Keratinocyte (primary cell): Measurements from ENCODE around the gene PPM1A. TPM values are rescaled to one million over a fixed set of nuclear protein-coding genes. Genes with fewer than 3 reads are reported as not detected.

ENCODE experiments used
- DNase-seq: peaks from one replicate; pipeline ENCODE4 v3.0.0-alpha.2; 2011; ENCODE audit warnings: low read depth, missing footprints, low spot score
- FAIRE-seq: peaks from 2 replicates; lab custom pipeline; 2011; peaks lifted over from hg19 to GRCh38; lab: Jason Lieb, UNC
- H2AFZ ChIP-seq: 2 replicates; pipeline ENCODE4 v1.6.0; 2012; ENCODE audit warnings: low read length, control low read depth, inconsistent platforms; ENCODE audit not compliant: control insufficient read depth
- H3K27ac ChIP-seq: 2 replicates; pipeline ENCODE4 v1.5.1; 2011; ENCODE audit warnings: low read length; ENCODE audit not compliant: control insufficient read depth, insufficient read depth
- H3K27me3 ChIP-seq: 3 replicates; pipeline ENCODE4 v1.6.0; 2011; ENCODE audit warnings: low read length; ENCODE audit not compliant: control insufficient read depth, insufficient read depth; ENCODE audit errors: extremely low read depth
- H3K36me3 ChIP-seq, 2 experiments: 2 replicates in 1 of 2; 3 replicates in 1 of 2; pipeline ENCODE4 v1.5.1; 2011; ENCODE audit warnings: low read length in 2 of 2, mild to moderate bottlenecking in 1 of 2; ENCODE audit not compliant: control insufficient read depth in 2 of 2, insufficient read depth in 2 of 2; ENCODE audit errors: extremely low read depth in 1 of 2
- H3K4me1 ChIP-seq: 3 replicates; pipeline ENCODE4 v1.5.1; 2011; ENCODE audit warnings: low read length; ENCODE audit not compliant: control insufficient read depth, insufficient read depth; ENCODE audit errors: extremely low read depth
- H3K4me2 ChIP-seq: 3 replicates; pipeline ENCODE4 v1.6.0; 2011; ENCODE audit warnings: low read depth, low read length; ENCODE audit not compliant: control insufficient read depth, insufficient read depth; ENCODE audit errors: extremely low read depth
- H3K4me3 ChIP-seq, 3 experiments: fragments of 200-600 bp in 1 of 3; sonication (generic) in 1 of 3; 2 replicates in 2 of 3; 3 replicates in 1 of 3; pipeline ENCODE4 v1.5.1; 2011 to 2016; ENCODE audit warnings: low read length in 3 of 3, mild to moderate bottlenecking in 3 of 3, control low read depth in 2 of 3, inconsistent platforms in 1 of 3, low read depth in 1 of 3, mixed read lengths in 1 of 3, mixed run types in 1 of 3, moderate library complexity in 1 of 3; ENCODE audit not compliant: control insufficient read depth in 2 of 3, insufficient read depth in 2 of 3; ENCODE audit errors: extremely low read depth in 1 of 3
- H3K79me2 ChIP-seq: 2 replicates; pipeline ENCODE4 v1.6.0; 2012; ENCODE audit warnings: low read length; ENCODE audit not compliant: control insufficient read depth, insufficient read depth
- H3K9ac ChIP-seq: 3 replicates; pipeline ENCODE4 v1.6.0; 2011; ENCODE audit warnings: low read length; ENCODE audit not compliant: control insufficient read depth, insufficient read depth; ENCODE audit errors: extremely low read depth
- H3K9me1 ChIP-seq: 3 replicates; pipeline ENCODE4 v1.6.0; 2011; ENCODE audit warnings: low read length; ENCODE audit not compliant: control insufficient read depth, insufficient read depth; ENCODE audit errors: extremely low read depth
- H3K9me3 ChIP-seq: 2 replicates; pipeline ENCODE4 v1.5.1; 2012; ENCODE audit warnings: low read depth, low read length; ENCODE audit not compliant: control insufficient read depth
- H4K20me1 ChIP-seq: 3 replicates; pipeline ENCODE4 v1.6.0; 2011; ENCODE audit warnings: low read length; ENCODE audit not compliant: control insufficient read depth, insufficient read depth; ENCODE audit errors: extremely low read depth
- EZH2 ChIP-seq: IDR thresholded peaks from one replicate; pipeline ENCODE4 v1.6.1; 2012; ENCODE audit warnings: inconsistent platforms, mild to moderate bottlenecking, low read length, moderate library complexity
- dilution Hi-C: fragments of 300-500 bp; cut with MboI; formaldehyde crosslinking; loops from one replicate; pipeline ENCODE4 v1.7.0; 2020; ENCODE audit warnings: low sequenced_read_pairs; ENCODE audit not compliant: extremely low pct_ligation_motif_present
- polyA plus RNA-seq, 5 experiments: library from polyadenylated mRNA; depleted of rRNA in 3 of 5; stranded (reverse) in 3 of 5; stranded (forward) in 1 of 5; unstranded in 1 of 5; fragments of >200 nt; gene quantifications; 1 replicate in 1 of 5; 2 replicates in 3 of 5; 3 replicates in 1 of 5; pipeline versions ENCODE4 v1.2.1 to v1.2.3, GENCODE V29; 2011 to 2012; ENCODE audit warnings: missing spikeins in 2 of 5, low read depth in 1 of 5, low replicate concordance in 1 of 5
- TF ChIP-seq, protein P1 (sequence below), 3 experiments: IDR thresholded peaks in 1 of 3; conservative IDR thresholded peaks in 1 of 3; optimal IDR thresholded peaks in 1 of 3; 2 replicates in 2 of 3; 3 replicates in 1 of 3; pipeline versions ENCODE3 to v1.5.1; 2011; ENCODE audit warnings: low read length in 3 of 3, mild to moderate bottlenecking in 3 of 3, moderate library complexity in 2 of 3, control low read depth in 1 of 3, inconsistent platforms in 1 of 3; ENCODE audit not compliant: insufficient read depth in 2 of 3; ENCODE audit errors: extremely low read depth in 1 of 3

PPM1A gene
- polyA plus RNA-seq, 1 donor (not counting 4 experiments of a cell fraction or from before 2014, with no cell fraction given): 44.5 TPM

DNA sequence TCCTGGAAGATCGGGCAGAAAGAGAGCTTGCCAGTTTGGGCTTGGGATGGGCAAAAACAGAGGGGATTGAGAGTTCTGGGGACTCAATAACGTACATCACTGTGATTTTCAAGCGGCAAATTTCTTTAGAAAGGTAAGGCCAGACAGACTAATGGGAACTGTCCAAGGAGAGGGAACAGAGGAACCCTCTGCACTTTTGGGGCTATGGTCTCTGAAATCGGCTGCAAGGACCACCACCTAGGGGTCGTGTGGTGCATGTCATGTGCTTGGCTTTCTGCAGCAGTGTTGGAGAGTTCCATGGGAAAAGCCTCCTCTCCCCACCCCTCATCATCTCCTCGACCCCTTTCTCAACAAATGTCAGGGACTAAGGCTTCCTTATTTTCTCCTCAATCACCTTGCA lies 79.6 kb downstream of the PPM1A start:
- no peak for TF ChIP-seq EZH2
- TF ChIP-seq, protein P1, sequence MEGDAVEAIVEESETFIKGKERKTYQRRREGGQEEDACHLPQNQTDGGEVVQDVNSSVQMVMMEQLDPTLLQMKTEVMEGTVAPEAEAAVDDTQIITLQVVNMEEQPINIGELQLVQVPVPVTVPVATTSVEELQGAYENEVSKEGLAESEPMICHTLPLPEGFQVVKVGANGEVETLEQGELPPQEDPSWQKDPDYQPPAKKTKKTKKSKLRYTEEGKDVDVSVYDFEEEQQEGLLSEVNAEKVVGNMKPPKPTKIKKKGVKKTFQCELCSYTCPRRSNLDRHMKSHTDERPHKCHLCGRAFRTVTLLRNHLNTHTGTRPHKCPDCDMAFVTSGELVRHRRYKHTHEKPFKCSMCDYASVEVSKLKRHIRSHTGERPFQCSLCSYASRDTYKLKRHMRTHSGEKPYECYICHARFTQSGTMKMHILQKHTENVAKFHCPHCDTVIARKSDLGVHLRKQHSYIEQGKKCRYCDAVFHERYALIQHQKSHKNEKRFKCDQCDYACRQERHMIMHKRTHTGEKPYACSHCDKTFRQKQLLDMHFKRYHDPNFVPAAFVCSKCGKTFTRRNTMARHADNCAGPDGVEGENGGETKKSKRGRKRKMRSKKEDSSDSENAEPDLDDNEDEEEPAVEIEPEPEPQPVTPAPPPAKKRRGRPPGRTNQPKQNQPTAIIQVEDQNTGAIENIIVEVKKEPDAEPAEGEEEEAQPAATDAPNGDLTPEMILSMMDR (optimal IDR thresholded peaks at IDR 0.05 in 1 of 3, IDR thresholded peaks at IDR 0.05 in 1 of 3, conservative IDR thresholded peaks at IDR 0.05 in 1 of 3; ENCODE audit: extremely low read depth in 1 of 3, insufficient read depth in 2 of 3, low read length in 3 of 3): no peak
- no peak overlapping the region for H2AFZ ChIP-seq
- H3K9me3 ChIP-seq: no peaks in the 10 kb centered on the region
- H3K9ac ChIP-seq: no peak overlapping the region
- H3K36me3 ChIP-seq: no peaks in the 10 kb centered on the region
- dilution Hi-C loops: no loop called here
- no peak overlapping the region for H3K4me2 ChIP-seq
- FAIRE-seq (no peak), DNase-seq (no peak)
- no peaks in the 10 kb centered on the region for H3K9me1 ChIP-seq
- peaks cover 6% of the 10 kb centered on the region for H3K4me1 ChIP-seq
- H4K20me1 ChIP-seq: no peaks in the 10 kb centered on the region
- no peaks in the 10 kb centered on the region for H3K79me2 ChIP-seq
- peaks cover 35% of the 10 kb centered on the region for H3K27me3 ChIP-seq
- no peak overlapping the region for H3K4me3 ChIP-seq
- no peak overlapping the region for H3K27ac ChIP-seq

- DNase-seq: no peak
- no peaks in the 10 kb centered on the region for H3K9me3 ChIP-seq
- TF ChIP-seq, protein P1 (optimal IDR thresholded peaks at IDR 0.05 in 1 of 3, IDR thresholded peaks at IDR 0.05 in 1 of 3, conservative IDR thresholded peaks at IDR 0.05 in 1 of 3; ENCODE audit: extremely low read depth in 1 of 3, insufficient read depth in 2 of 3, low read length in 3 of 3): no peak
- no peak for TF ChIP-seq EZH2
- no peak overlapping the region for H3K4me2 ChIP-seq
- FAIRE-seq: no peak
- no peak overlapping the region for H3K9ac ChIP-seq
- peaks cover 6% of the 10 kb centered on the region for H3K4me1 ChIP-seq
- no peaks in the 10 kb centered on the region for H3K9me1 ChIP-seq
- H4K20me1 ChIP-seq: no peaks in the 10 kb centered on the region
- H3K36me3 ChIP-seq: no peaks in the 10 kb centered on the region
- no peaks in the 10 kb centered on the region for H3K79me2 ChIP-seq
- H2AFZ ChIP-seq: no peak overlapping the region
- H3K27me3 ChIP-seq: peaks cover 35% of the 10 kb centered on the region
- H3K27ac ChIP-seq: no peak overlapping the region
- H3K4me3 ChIP-seq: no peak overlapping the region
- dilution Hi-C loops: no loop called here
These were observed 80.3 kb downstream of the PPM1A start for GRCh38 chr14:60329274-60329673.
